Stimulated activated CD4-positive, alpha-beta T cell treated with anti-CD3 and anti-CD28 coated beads, Interleukin-4, amount 100 ng/mL, for 1 hour (primary cell): ENCODE measurements around the gene XKR7.
"Not testable (repeated sequence)": the region's sequence is repeated elsewhere in the genome, so short reads cannot be mapped to it uniquely, and the experiment has no call there.

ENCODE experiments used
- DNase-seq: peaks from one replicate; pipeline ENCODE4 v3.0.0-alpha.2; 2020

XKR7 gene

GRCh38 chr20:31967830-31968249 lies at the start of gene XKR7:
Gene XKR7 (plus strand): TSS chr20:31968151. CDS start chr20:31968176, 25 bp downstream.
- DNase-seq, result peak; percentile 14

- no peak for DNase-seq
Observed at GRCh38 chr20:31918466-31919105, 49.4 kb upstream of the XKR7 start.

GRCh38 chr20:31919410-31920155 lies 48.4 kb upstream of the XKR7 start:
- no peak for DNase-seq

- no peak for DNase-seq
Observed at GRCh38 chr20:31920275-31920855, 47.6 kb upstream of the XKR7 start.

- not testable (repeated sequence) for DNase-seq
Observed at GRCh38 chr20:31921480-31921879, 46.5 kb upstream of the XKR7 start.

GRCh38 chr20:31922181-31922580 lies 45.8 kb upstream of the XKR7 start:
- no peak for DNase-seq

GRCh38 chr20:31922588-31922987 lies 45.4 kb upstream of the XKR7 start:
- DNase-seq, result no peak

GRCh38 chr20:31923388-31924331 lies 44.3 kb upstream of the XKR7 start:
- no peak for DNase-seq

GRCh38 chr20:31924561-31924960 lies 43.4 kb upstream of the XKR7 start:
- DNase-seq, result no peak

GRCh38 chr20:31925631-31926030 lies 42.3 kb upstream of the XKR7 start:
- DNase-seq, result no peak

GRCh38 chr20:31926493-31926892 lies 41.5 kb upstream of the XKR7 start:
- no peak for DNase-seq

GRCh38 chr20:31927627-31928159 lies 40.3 kb upstream of the XKR7 start:
- DNase-seq, result no peak

GRCh38 chr20:31929631-31930030 lies 38.3 kb upstream of the XKR7 start:
- DNase-seq, result not testable (repeated sequence)

GRCh38 chr20:31930779-31931178 lies 37.2 kb upstream of the XKR7 start:
- no peak for DNase-seq

GRCh38 chr20:31933698-31934097 lies 34.3 kb upstream of the XKR7 start:
- DNase-seq, result no peak

- DNase-seq, result no peak
Observed at GRCh38 chr20:31934491-31934890, 33.5 kb upstream of the XKR7 start.

GRCh38 chr20:31934968-31935764 lies 32.8 kb upstream of the XKR7 start:
- DNase-seq, result no peak

GRCh38 chr20:31936420-31936819 lies 31.5 kb upstream of the XKR7 start:
- DNase-seq, result no peak

GRCh38 chr20:31937820-31938219 lies 30.1 kb upstream of the XKR7 start:
- no peak for DNase-seq

GRCh38 chr20:31939661-31940060 lies 28.3 kb upstream of the XKR7 start:
- DNase-seq, result no peak

GRCh38 chr20:31943052-31943471 lies 24.9 kb upstream of the XKR7 start:
- no peak for DNase-seq

- no peak for DNase-seq
Observed at GRCh38 chr20:31945319-31945718, 22.6 kb upstream of the XKR7 start.
